ENCODE data around the gene ADGRL1. TPM values are rescaled to one million over a fixed set of nuclear protein-coding genes. Genes with fewer than 3 reads are reported as not detected.
"Not testable (repeated sequence)": the region's sequence is repeated elsewhere in the genome, so short reads cannot be mapped to it uniquely, and the experiment has no call there.

Gene ADGRL1
- total RNA-seq, 1 donor from 2014 or later: 68.1 TPM

DNA sequence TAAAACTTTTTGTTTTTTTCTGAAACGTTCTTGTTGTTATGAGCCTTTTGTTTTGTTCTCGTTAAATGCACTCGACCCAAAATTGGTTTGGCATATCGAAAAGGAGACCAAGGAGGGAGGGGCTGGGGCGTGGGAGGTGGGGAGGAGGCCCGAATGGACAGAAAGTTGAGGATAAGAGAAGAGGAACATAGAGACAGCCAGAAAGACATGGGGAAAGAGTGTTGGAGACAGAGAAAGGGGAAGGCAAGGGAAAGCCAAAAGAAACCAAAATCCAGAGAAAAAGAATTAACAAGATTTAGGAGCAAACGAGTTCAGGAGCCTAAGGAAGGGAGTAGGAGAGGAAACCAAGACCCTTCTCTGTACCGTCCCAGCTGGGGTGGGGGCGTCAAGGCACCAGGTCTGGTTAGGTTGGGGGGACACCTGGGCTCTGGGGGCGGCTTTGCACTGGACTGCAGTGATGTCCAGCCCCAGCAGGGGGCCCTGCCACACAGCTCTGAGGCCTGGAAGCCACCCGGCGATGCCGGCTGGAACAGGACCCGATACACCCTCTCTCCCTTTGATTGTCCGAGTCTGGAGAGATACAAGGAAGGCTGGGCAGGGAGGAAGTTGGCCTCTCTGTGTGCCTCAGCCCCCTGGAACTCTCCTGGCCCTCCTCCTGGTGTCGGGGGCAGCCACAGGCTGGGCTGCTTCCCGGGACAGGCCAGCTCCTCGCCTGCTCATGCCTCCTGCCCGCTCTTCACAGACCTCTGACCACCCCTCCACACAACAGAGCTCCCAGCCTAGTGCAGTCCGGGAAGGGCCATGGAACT is 58.0 kb downstream of the ADGRL1 start:
- no peak overlapping the region for H3K27ac Mint-ChIP-seq (ENCODE audit: unreplicated experiment)
- H3K9me3 Mint-ChIP-seq (ENCODE audit: unreplicated experiment): peaks cover 5% of the 10 kb centered on the region
- H3K4me3 Mint-ChIP-seq (ENCODE audit: unreplicated experiment): no peak overlapping the region
- peak; percentile 86 for DNase-seq
- no peaks in the 10 kb centered on the region for H3K36me3 Mint-ChIP-seq (ENCODE audit: unreplicated experiment)
- peaks cover 11% of the 10 kb centered on the region for H3K27me3 Mint-ChIP-seq (ENCODE audit: unreplicated experiment)
- TF ChIP-seq, protein P1, sequence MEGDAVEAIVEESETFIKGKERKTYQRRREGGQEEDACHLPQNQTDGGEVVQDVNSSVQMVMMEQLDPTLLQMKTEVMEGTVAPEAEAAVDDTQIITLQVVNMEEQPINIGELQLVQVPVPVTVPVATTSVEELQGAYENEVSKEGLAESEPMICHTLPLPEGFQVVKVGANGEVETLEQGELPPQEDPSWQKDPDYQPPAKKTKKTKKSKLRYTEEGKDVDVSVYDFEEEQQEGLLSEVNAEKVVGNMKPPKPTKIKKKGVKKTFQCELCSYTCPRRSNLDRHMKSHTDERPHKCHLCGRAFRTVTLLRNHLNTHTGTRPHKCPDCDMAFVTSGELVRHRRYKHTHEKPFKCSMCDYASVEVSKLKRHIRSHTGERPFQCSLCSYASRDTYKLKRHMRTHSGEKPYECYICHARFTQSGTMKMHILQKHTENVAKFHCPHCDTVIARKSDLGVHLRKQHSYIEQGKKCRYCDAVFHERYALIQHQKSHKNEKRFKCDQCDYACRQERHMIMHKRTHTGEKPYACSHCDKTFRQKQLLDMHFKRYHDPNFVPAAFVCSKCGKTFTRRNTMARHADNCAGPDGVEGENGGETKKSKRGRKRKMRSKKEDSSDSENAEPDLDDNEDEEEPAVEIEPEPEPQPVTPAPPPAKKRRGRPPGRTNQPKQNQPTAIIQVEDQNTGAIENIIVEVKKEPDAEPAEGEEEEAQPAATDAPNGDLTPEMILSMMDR (IDR thresholded peaks at IDR 0.05; ENCODE audit: partially characterized antibody, unreplicated experiment): peak; percentile 92
- H3K4me1 Mint-ChIP-seq (ENCODE audit: low read depth, unreplicated experiment): peaks cover 14% of the 10 kb centered on the region

GRCh38 chr19:14146789-14147216 is 59.2 kb downstream of the ADGRL1 start:
- Mint-ChIP-seq H3K9me3 (ENCODE audit: unreplicated experiment) (peaks cover 5% of the 10 kb centered on the region), H3K4me1 (ENCODE audit: low read depth, unreplicated experiment) (peaks cover 11% of the 10 kb centered on the region), H3K27me3 (ENCODE audit: unreplicated experiment) (peaks cover 9% of the 10 kb centered on the region), H3K27ac (ENCODE audit: unreplicated experiment) (peak overlapping the region; percentile 33), H3K4me3 (ENCODE audit: unreplicated experiment) (no peak overlapping the region), H3K36me3 (ENCODE audit: unreplicated experiment) (no peaks in the 10 kb centered on the region)
- DNase-seq: no peak
- TF ChIP-seq, protein P1 (IDR thresholded peaks at IDR 0.05; ENCODE audit: partially characterized antibody, unreplicated experiment): no peak

DNA sequence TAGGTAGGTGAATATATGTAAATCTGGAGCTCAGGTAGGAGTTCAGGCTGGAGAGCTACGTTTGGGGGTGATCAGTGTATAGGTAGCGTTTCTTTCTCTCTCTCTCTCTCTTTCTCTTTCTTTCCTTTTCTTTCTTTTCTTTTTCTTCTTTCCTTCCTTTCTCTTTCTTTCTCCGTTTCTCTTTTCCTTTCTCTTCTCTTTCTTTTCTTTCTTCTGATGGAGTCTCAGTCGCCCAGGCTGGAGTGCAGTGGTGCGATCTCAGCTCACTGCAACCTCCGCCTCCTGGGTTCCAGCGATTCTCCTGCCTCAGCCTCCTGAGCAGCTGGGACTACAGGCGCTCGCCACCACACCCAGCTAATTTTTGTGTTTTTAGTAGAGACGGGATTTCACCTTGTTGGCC is 59.8 kb downstream of the ADGRL1 start:
- peaks cover 11% of the 10 kb centered on the region for H3K4me1 Mint-ChIP-seq (ENCODE audit: low read depth, unreplicated experiment)
- H3K27ac Mint-ChIP-seq (ENCODE audit: unreplicated experiment); H3K9me3 Mint-ChIP-seq (ENCODE audit: unreplicated experiment); H3K27me3 Mint-ChIP-seq (ENCODE audit: unreplicated experiment); DNase-seq; H3K4me3 Mint-ChIP-seq (ENCODE audit: unreplicated experiment); H3K36me3 Mint-ChIP-seq (ENCODE audit: unreplicated experiment): not testable (repeated sequence)

DNA sequence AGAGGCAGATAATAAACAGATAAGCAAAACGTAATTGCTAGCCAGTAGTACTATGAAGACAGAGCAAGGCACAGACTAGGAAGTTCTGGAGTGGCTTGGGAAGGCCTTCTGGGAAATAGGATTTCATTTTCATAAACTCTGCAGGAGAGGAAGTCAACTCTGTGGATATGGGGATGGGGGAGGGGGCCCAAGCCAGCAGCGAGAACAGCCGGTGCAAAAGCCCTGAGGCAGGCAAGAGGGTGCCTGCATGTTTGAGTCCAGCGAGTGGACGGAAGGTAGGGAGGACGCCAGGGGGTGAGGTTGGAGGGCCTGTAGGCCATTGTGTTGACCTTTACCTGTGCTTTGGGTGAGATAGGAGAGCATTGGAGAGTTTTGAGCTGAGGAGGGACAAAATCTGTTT is 60.6 kb downstream of the ADGRL1 start:
- H3K4me3 Mint-ChIP-seq (ENCODE audit: unreplicated experiment): no peak overlapping the region
- H3K27ac Mint-ChIP-seq (ENCODE audit: unreplicated experiment): no peak overlapping the region
- peaks cover 7% of the 10 kb centered on the region for H3K27me3 Mint-ChIP-seq (ENCODE audit: unreplicated experiment)
- peaks cover 5% of the 10 kb centered on the region for H3K9me3 Mint-ChIP-seq (ENCODE audit: unreplicated experiment)
- DNase-seq: no peak
- H3K36me3 Mint-ChIP-seq (ENCODE audit: unreplicated experiment): no peaks in the 10 kb centered on the region
- H3K4me1 Mint-ChIP-seq (ENCODE audit: low read depth, unreplicated experiment): peaks cover 11% of the 10 kb centered on the region
- TF ChIP-seq, protein P1 (IDR thresholded peaks at IDR 0.05; ENCODE audit: partially characterized antibody, unreplicated experiment): no peak

DNA sequence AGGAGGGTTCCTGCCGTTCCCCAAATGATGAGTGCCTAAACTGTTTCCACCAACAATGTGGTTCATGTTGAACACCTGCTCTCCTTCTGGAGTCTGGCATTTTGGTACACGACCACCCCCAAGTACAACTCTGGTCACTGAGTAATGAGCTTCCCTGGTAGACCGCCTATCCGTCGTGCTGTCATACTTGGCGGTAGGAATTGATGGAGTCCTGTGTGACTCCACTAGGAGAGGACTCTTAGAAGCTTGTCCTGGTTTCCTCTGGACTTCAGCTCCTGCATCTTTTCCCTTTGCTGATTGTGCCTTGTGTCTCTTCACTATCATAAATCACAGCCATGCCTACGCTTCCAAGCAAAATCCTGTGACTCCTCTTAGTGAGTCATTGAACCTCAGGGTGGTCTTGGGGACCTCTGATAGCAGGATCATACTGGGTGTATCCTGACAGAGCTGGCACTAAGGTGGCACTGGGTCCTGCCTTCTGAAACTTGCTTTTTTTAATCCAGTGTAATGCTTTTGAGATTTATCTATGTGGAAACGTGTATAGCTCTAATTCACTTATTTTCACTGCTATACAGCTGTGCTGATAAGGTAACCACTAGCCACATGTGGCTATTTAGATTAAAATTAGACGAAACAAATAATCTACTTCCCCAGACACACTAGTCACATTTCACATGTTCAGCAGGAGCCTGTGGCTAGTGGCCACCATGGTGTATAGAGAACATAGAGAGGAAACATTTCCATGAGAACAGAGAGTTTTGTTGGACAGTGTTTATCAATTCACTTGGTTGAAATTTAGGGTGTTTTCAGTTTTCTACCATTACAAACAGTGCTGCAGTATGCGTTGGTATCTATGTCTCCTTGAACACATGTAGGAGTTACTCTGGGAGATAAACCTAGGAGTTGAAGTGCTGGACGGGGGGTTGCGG is 63.4 kb downstream of the ADGRL1 start:
- TF ChIP-seq, protein P1 (IDR thresholded peaks at IDR 0.05; ENCODE audit: partially characterized antibody, unreplicated experiment): no peak
- no peaks in the 10 kb centered on the region for H3K36me3 Mint-ChIP-seq (ENCODE audit: unreplicated experiment)
- peaks cover 2% of the 10 kb centered on the region for H3K27me3 Mint-ChIP-seq (ENCODE audit: unreplicated experiment)
- no peak overlapping the region for H3K27ac Mint-ChIP-seq (ENCODE audit: unreplicated experiment)
- no peaks in the 10 kb centered on the region for H3K9me3 Mint-ChIP-seq (ENCODE audit: unreplicated experiment)
- peaks cover 2% of the 10 kb centered on the region for H3K4me1 Mint-ChIP-seq (ENCODE audit: low read depth, unreplicated experiment)
- DNase-seq: no peak
- no peak overlapping the region for H3K4me3 Mint-ChIP-seq (ENCODE audit: unreplicated experiment)

Measured in glutamatergic neuron (in vitro differentiated cells).